Tibial nerve (tissue), 4 donors: Measurements from ENCODE around the gene CNTLN. TPM values are rescaled to one million over a fixed set of nuclear protein-coding genes. Genes with fewer than 3 reads are reported as not detected.

Source experiments
- DNase-seq, 2 donors: peaks; one replicate each; pipeline ENCODE4 v3.0.0-alpha.2; 2019; ENCODE audit warnings: low spot score in 2 of 2
- H3K27ac ChIP-seq, 4 donors: fragments of 200-600 bp; sonication (generic) in 3 of 4; one replicate each; pipeline ENCODE4 v1.5.1; 2017 to 2019; ENCODE audit warnings: mild to moderate bottlenecking in 1 of 4
- H3K27me3 ChIP-seq, 2 donors: fragments of 200-600 bp; sonication (generic) in 1 of 2; one replicate each; pipeline versions ENCODE4 v1.5.1 to v1.6.0; 2017 to 2019
- H3K36me3 ChIP-seq, 3 donors: fragments of 200-600 bp; sonication (generic); one replicate each; pipeline ENCODE4 v1.5.1; 2018 to 2019
- H3K4me1 ChIP-seq, 4 donors: fragments of 200-600 bp; sonication (generic) in 3 of 4; one replicate each; pipeline ENCODE4 v1.5.1; 2017 to 2019
- H3K4me3 ChIP-seq, 4 donors: fragments of 200-600 bp; sonication (generic) in 3 of 4; one replicate each; pipeline ENCODE4 v1.5.1; 2017 to 2019; ENCODE audit warnings: mild to moderate bottlenecking in 1 of 4, moderate library complexity in 1 of 4
- H3K9me3 ChIP-seq, 4 donors: fragments of 200-600 bp; sonication (generic) in 3 of 4; one replicate each; pipeline ENCODE4 v1.5.1; 2017 to 2019
- CTCF ChIP-seq, 5 experiments: fragments of 200-600 bp in 3 of 5; fragments of 450-650 bp in 2 of 5; sonication (generic) in 3 of 5; IDR thresholded peaks; one replicate each; pipeline ENCODE4 v1.5.1; 2016 to 2019; ENCODE audit warnings: antibody characterized with exemption in 5 of 5, mild to moderate bottlenecking in 3 of 5, moderate library complexity in 2 of 5
- EP300 ChIP-seq, 2 donors: sonication (generic); formaldehyde crosslinking; IDR thresholded peaks; one replicate each; pipeline ENCODE4 v1.6.1; 2017; ENCODE audit warnings: antibody characterized with exemption in 2 of 2, mild to moderate bottlenecking in 1 of 2
- POLR2A ChIP-seq, 2 donors: fragments of 450-650 bp; IDR thresholded peaks; one replicate each; pipeline ENCODE4 v1.6.1; 2017; ENCODE audit warnings: antibody characterized with exemption in 2 of 2, mild to moderate bottlenecking in 2 of 2, moderate library complexity in 2 of 2
- WGBS, 2 donors: methylation state at CpG; one replicate each; pipeline ENCODE4 v1.1.5; 2018; 5-methylcytosine and 5-hydroxymethylcytosine counted together
- total RNA-seq, 4 donors: library from RNA; depleted of rRNA; stranded (reverse); fragments of >200 nt; gene quantifications; one replicate each; pipeline ENCODE4 v1.1.0, GENCODE V29; 2016

The CNTLN gene
- total RNA-seq, 4 donors from 2014 or later, result 29.7 to 38.1 (median 34.0) TPM

- DNase-seq, result no peak
- H3K27me3 ChIP-seq, result no peaks in the 10 kb centered on the region
- no peaks in the 10 kb centered on the region for H3K36me3 ChIP-seq
- no peaks in the 10 kb centered on the region for H3K9me3 ChIP-seq
- TF ChIP-seq POLR2A (IDR thresholded peaks at IDR 0.05) (no peak), CTCF (IDR thresholded peaks at IDR 0.05) (peak in 1 of 5 experiments; percentile 9)
- no peaks in the 10 kb centered on the region for H3K4me1 ChIP-seq
- H3K27ac ChIP-seq, result no peak overlapping the region
- H3K4me3 ChIP-seq, result no peak overlapping the region
These were observed 394.0 kb downstream of the CNTLN start for GRCh38 chr9:17528859-17529258.

GRCh38 chr9:17531642-17532254 is 396.9 kb downstream of the CNTLN start:
- H3K4me3 ChIP-seq, result no peak overlapping the region
- no peak for TF ChIP-seq POLR2A (IDR thresholded peaks at IDR 0.05)
- peak; percentile 56 to 65 (median 60) for TF ChIP-seq CTCF (IDR thresholded peaks at IDR 0.05)
- no peak for TF ChIP-seq EP300 (IDR thresholded peaks at IDR 0.05)
- H3K36me3 ChIP-seq, result no peaks in the 10 kb centered on the region
- no peaks in the 10 kb centered on the region for H3K27me3 ChIP-seq
- H3K9me3 ChIP-seq, result no peaks in the 10 kb centered on the region
- no peaks in the 10 kb centered on the region for H3K4me1 ChIP-seq
- 41 to 44% methylated on average over 10 of the region's 10 CpGs for WGBS, 2 donors
- H3K27ac ChIP-seq, result no peak overlapping the region
- peak; percentile 18 to 61 for DNase-seq

GRCh38 chr9:17532461-17532860 is 397.6 kb downstream of the CNTLN start:
- Histone ChIP-seq H3K27ac (no peak overlapping the region), H3K36me3 (no peaks in the 10 kb centered on the region), H3K27me3 (no peaks in the 10 kb centered on the region), H3K4me1 (no peaks in the 10 kb centered on the region), H3K4me3 (no peak overlapping the region), H3K9me3 (no peaks in the 10 kb centered on the region)
- no peak for DNase-seq
- WGBS, 2 donors, result 81 to 94% methylated on average over 5 to 6 of the region's 6 CpGs
- no peak for TF ChIP-seq POLR2A (IDR thresholded peaks at IDR 0.05)
- TF ChIP-seq EP300 (IDR thresholded peaks at IDR 0.05), result no peak
- TF ChIP-seq CTCF (IDR thresholded peaks at IDR 0.05), result no peak

GRCh38 chr9:17535176-17535575 is 400.3 kb downstream of the CNTLN start:
- no peak for DNase-seq
- TF ChIP-seq CTCF (IDR thresholded peaks at IDR 0.05), result no peak
- TF ChIP-seq EP300 (IDR thresholded peaks at IDR 0.05), result no peak
- peaks cover 0 to 7% (median 0%) of the 10 kb centered on the region in 4 donors for H3K9me3 ChIP-seq
- 79 to 84% methylated on average over 3 of the region's 3 CpGs for WGBS, 2 donors
- H3K36me3 ChIP-seq, result no peaks in the 10 kb centered on the region
- H3K4me1 ChIP-seq, result no peaks in the 10 kb centered on the region
- H3K27ac ChIP-seq, result no peak overlapping the region
- H3K4me3 ChIP-seq, result no peak overlapping the region
- no peaks in the 10 kb centered on the region for H3K27me3 ChIP-seq

GRCh38 chr9:17536027-17536426 is 401.2 kb downstream of the CNTLN start:
- Histone ChIP-seq H3K4me1 (no peaks in the 10 kb centered on the region), H3K4me3 (no peak overlapping the region), H3K9me3 (peaks cover 0 to 7% (median 0%) of the 10 kb centered on the region in 4 donors), H3K27ac (no peak overlapping the region), H3K27me3 (no peaks in the 10 kb centered on the region), H3K36me3 (no peaks in the 10 kb centered on the region)
- WGBS, 2 donors, result 86 to 90% methylated on average over 7 of the region's 7 CpGs
- DNase-seq, result no peak
- no peak for TF ChIP-seq CTCF (IDR thresholded peaks at IDR 0.05)
- no peak for TF ChIP-seq EP300 (IDR thresholded peaks at IDR 0.05)
- TF ChIP-seq POLR2A (IDR thresholded peaks at IDR 0.05), result no peak
